Stimulated activated naive CD4-positive, alpha-beta T cell (primary cell): ENCODE measurements around the gene AP3M1.
"Not testable (repeated sequence)": the region's sequence is repeated elsewhere in the genome, so short reads cannot be mapped to it uniquely, and the experiment has no call there.

ENCODE experiments used
- DNase-seq, 6 experiments: peaks; one replicate each; lab custom pipeline; 2025; lab: John Stamatoyannopoulos, UW

The AP3M1 gene

GRCh38 chr10:74150204-74150989 is at the start of gene AP3M1:
AP3M1 (minus strand) TSS chr10:74150828; CDS start chr10:74138379, 12,449 bp downstream.
- peak in 4 of 6 experiments; percentile 35 to 87 (median 80) for DNase-seq

GRCh38 chr10:74199315-74199714 is 48.7 kb upstream of the AP3M1 start:
- DNase-seq, result no peak

- DNase-seq, result no peak
Measured at GRCh38 chr10:74194999-74195398, 44.4 kb upstream of the AP3M1 start.

DNA sequence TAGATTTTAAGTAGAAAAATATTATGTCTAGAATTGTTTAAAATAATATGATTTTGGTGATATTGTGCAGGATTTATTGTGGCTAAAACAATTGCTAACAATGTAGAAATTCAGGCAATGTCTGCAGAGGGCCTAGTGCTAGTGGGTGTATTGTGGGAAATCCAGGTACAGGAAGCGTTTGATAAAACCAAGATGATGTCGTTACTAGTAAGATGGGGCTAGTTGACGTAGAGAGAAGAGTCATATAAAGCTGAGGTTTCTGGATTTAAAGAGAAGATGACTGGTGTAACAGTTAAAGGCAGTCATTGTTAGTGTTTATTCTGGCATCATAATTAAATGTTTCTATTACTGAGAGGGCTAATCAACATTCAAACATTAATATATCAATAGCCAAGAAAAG is 43.9 kb upstream of the AP3M1 start:
- DNase-seq, result peak in 3 of 6 experiments; percentile 56 to 63 (median 57)

- DNase-seq, result no peak
Measured at GRCh38 chr10:74190494-74190893, 39.9 kb upstream of the AP3M1 start.

DNA sequence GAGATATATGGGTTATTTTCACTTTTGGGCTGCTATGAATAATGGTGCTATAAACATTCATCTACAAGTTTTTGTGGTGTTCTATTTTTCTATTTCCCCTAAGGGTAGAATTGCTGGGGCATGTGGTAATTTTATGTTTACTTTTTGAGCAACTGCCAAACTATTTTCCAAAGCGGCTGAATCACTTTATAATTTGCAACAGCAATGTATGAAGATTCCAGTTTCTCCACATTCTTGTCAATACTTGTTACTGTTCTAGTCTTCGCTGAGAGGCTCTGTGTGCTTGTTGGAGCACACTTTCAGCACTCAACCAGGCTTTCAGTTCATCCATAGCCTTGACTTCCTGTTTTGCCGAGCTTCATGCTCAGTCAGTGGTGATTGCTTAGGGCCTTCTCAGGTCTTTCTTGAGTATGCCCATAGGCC is 39.4 kb upstream of the AP3M1 start:
- peak in 4 of 6 experiments; percentile 5 to 45 (median 23) for DNase-seq

DNA sequence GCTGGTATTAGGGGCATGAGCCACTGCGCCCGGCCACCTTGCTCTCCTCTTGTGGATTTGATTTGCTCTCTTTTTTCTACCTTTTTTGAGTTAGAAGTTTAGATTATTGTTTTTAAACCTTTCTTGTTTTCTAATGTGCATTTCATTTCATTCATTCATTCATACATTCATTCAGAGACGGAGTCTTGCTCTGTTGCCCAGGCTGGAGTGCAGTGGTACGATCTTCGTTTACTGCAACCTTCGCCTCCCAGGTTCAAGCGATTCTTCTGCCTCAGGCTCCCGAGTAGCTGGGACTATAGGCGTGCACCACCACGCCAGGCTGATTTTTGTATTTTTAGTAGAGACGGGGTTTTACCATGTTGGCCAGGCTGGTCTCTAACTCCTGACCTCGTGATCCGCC is 38.0 kb upstream of the AP3M1 start:
- not testable (repeated sequence) for DNase-seq

DNA sequence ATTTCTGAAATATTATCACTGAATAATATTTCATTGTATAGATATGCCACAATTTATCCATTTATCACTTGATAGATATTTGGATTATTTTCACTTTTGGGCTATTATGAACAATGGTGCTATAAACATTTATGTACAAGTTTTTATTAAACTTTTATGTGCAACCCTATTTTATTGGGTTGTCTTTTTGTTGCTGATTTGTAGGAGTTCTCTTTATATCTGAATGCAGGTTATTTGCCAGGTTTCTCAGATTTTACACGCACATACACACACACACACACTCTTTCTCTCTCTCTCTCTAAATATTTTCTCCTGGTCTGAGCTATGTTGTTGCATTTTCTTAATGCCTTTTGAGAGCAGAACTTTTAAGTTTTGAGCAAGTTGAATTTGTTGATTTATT is 36.6 kb upstream of the AP3M1 start:
- DNase-seq, result no peak

GRCh38 chr10:74186678-74187077 is 36.0 kb upstream of the AP3M1 start:
- DNase-seq, result no peak

- DNase-seq, result no peak
Measured at GRCh38 chr10:74179111-74179710, 28.6 kb upstream of the AP3M1 start.

GRCh38 chr10:74178042-74178791 is 27.6 kb upstream of the AP3M1 start:
- no peak for DNase-seq

DNA sequence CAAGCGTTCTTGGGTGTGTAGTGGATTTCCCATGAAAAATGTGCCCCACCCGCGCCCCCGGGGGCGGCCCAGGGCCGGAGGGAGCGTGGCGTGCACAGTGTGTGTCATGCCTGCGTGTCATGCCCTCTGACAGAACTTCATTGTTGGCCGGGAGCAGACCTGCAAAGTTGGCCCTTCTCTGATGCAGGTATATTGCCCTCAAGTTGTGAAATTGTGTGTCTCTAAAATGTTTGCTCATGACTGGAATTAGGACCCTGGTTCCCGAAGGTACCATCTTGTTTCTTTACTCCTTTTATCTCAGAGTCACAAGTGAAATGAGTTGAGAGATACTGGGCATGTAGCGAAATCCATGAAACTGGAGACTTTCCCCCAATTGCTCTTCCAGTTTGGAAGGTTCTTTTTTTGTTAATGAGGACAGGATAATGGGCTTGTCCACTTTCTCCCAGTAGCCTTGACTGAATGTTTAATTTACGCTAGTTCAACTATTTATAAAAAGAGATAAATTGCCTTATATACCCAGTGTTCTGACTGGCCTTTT is 26.6 kb upstream of the AP3M1 start:
- peak in 2 of 6 experiments; percentile 55 to 62 for DNase-seq

DNA sequence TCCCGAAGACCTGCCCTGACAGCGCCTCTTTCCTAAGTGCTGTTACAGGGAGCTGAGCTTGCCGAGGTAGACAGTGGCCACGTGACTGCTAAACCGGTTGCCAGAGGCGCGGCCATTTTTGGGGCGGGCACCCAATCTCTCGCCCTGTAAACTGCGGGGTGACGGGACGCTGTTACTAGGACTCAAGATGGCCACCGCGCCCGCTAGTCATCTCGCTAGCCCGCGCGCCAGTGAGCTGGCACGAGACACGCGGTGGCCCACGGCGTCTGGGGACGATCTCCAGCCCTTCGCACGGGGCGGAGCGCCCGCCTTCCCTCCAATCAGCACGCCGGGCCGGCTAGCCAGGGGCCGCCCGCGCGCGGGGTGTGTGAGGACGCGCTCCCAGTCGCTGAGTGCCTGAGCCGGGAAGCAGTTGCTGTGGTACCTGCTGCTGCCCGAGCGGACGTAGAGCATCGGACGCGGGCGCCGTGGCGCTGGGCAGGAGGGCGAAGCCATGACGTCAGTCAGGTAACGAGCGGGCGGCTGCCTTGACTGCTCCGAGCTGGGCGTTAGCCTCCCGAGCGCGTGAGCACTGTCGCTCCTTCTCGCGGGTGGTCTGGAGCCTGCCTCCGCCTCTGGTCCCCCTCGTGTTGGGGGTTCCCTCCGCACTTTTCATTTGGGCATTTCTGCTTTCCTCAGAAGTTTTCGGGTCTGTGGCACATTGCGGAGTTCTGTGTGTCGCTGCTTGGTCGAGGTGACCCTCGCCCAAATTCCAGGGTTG is 25.9 kb upstream of the AP3M1 start:
- DNase-seq, result peak; percentile 89 to 96 (median 94)

- no peak for DNase-seq
Measured at GRCh38 chr10:74175510-74176379, 25.1 kb upstream of the AP3M1 start.

DNA sequence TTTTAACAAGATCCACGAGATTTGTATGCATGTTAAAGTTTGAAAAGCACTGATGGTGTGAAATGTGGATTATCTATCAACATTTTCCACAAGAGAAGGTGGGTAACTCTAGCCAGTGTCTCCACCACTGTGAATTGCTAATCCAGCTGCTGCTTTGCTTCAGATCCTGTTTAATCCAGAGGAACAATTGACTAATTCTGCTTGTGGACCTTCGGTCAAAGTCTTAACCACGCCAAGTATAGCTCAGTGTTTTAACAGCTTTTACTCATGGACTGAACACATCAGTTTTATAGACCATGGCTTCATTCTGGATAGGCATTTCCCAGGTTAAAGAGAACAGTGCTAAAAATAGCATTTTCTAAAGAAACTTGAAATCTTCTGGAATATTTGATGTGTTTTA is 23.9 kb upstream of the AP3M1 start:
- no peak for DNase-seq

GRCh38 chr10:74171625-74172024 is 21.0 kb upstream of the AP3M1 start:
- no peak for DNase-seq

GRCh38 chr10:74167443-74167842 is 16.8 kb upstream of the AP3M1 start:
- DNase-seq, result no peak

- DNase-seq, result no peak
Measured at GRCh38 chr10:74165530-74165901, 14.9 kb upstream of the AP3M1 start.

GRCh38 chr10:74164716-74165529 is 14.3 kb upstream of the AP3M1 start:
- no peak for DNase-seq
